Astrocyte (in vitro differentiated cells and primary cell): ENCODE results near the gene CCHCR1. TPM values are rescaled to one million over a fixed set of nuclear protein-coding genes. Genes with fewer than 3 reads are reported as not detected.
A peak's percentile ranks its signal among the peaks of the same experiment; 100 is the strongest.
"Not testable (repeated sequence)": the region's sequence is repeated elsewhere in the genome, so short reads cannot be mapped to it uniquely, and the experiment has no call there.

Experiments
- DNase-seq: peaks from one replicate; pipeline ENCODE4 v3.0.0-alpha.2; 2010; ENCODE audit warnings: low read depth
- FAIRE-seq: peaks from 2 replicates; lab custom pipeline; 2011; peaks lifted over from hg19 to GRCh38; lab: Jason Lieb, UNC
- H2AFZ ChIP-seq: 2 replicates; pipeline ENCODE4 v1.6.0; 2012; ENCODE audit warnings: low read depth, low read length, inconsistent platforms
- H3K27ac ChIP-seq: 2 replicates; pipeline ENCODE4 v1.5.1; 2011; ENCODE audit warnings: low read depth, low read length, inconsistent platforms
- H3K27me3 ChIP-seq: 2 replicates; pipeline ENCODE4 v1.6.0; 2011; ENCODE audit warnings: low read length, inconsistent platforms; ENCODE audit not compliant: insufficient read depth
- H3K36me3 ChIP-seq: 2 replicates; pipeline ENCODE4 v1.5.1; 2011; ENCODE audit warnings: low read length, inconsistent platforms; ENCODE audit not compliant: insufficient read depth
- H3K4me1 ChIP-seq: 2 replicates; pipeline ENCODE4 v1.5.1; 2011; ENCODE audit warnings: low read length, inconsistent platforms; ENCODE audit not compliant: insufficient read depth
- H3K4me2 ChIP-seq: 2 replicates; pipeline ENCODE4 v1.6.0; 2012; ENCODE audit warnings: low read length, inconsistent platforms
- H3K4me3 ChIP-seq: 2 replicates; pipeline ENCODE4 v1.5.1; 2011; ENCODE audit warnings: low read depth, mild to moderate bottlenecking, low read length, inconsistent platforms; ENCODE audit not compliant: insufficient read depth
- H3K79me2 ChIP-seq: 2 replicates; pipeline ENCODE4 v1.6.0; 2012; ENCODE audit warnings: mild to moderate bottlenecking, low read length, inconsistent platforms; ENCODE audit not compliant: insufficient read depth
- H3K9ac ChIP-seq: 2 replicates; pipeline ENCODE4 v1.6.0; 2012; ENCODE audit warnings: mild to moderate bottlenecking, low read length, inconsistent platforms
- H3K9me3 ChIP-seq: 2 replicates; pipeline ENCODE4 v1.5.1; 2012; ENCODE audit warnings: low read depth, mild to moderate bottlenecking, low read length, inconsistent platforms; ENCODE audit not compliant: insufficient read depth
- H4K20me1 ChIP-seq: 2 replicates; pipeline ENCODE4 v1.6.0; 2012; ENCODE audit warnings: low read length, inconsistent platforms; ENCODE audit not compliant: insufficient read depth
- H3K27ac Mint-ChIP-seq: one replicate; pipeline ENCODE4 v1.8.0; 2021; ENCODE audit warnings: mild to moderate bottlenecking, mixed read lengths; ENCODE audit not compliant: unreplicated experiment
- H3K27me3 Mint-ChIP-seq: one replicate; pipeline ENCODE4 v1.8.0; 2021; ENCODE audit warnings: low read depth, mixed read lengths; ENCODE audit not compliant: unreplicated experiment
- H3K36me3 Mint-ChIP-seq: one replicate; pipeline ENCODE4 v1.8.0; 2021; ENCODE audit warnings: low read depth, mixed read lengths; ENCODE audit not compliant: unreplicated experiment
- H3K4me1 Mint-ChIP-seq: one replicate; pipeline ENCODE4 v1.8.0; 2021; ENCODE audit warnings: low read depth, mixed read lengths; ENCODE audit not compliant: unreplicated experiment
- H3K4me3 Mint-ChIP-seq: one replicate; pipeline ENCODE4 v1.8.0; 2021; ENCODE audit warnings: mild to moderate bottlenecking, moderate library complexity, mixed read lengths; ENCODE audit not compliant: unreplicated experiment
- H3K9me3 Mint-ChIP-seq: one replicate; pipeline ENCODE4 v1.8.0; 2021; ENCODE audit warnings: mild to moderate bottlenecking, mixed read lengths; ENCODE audit not compliant: unreplicated experiment
- CTCF ChIP-seq: IDR thresholded peaks from 2 replicates; pipeline ENCODE4 v1.5.1; 2011; ENCODE audit warnings: low read depth, mild to moderate bottlenecking, inconsistent platforms, low read length, moderate library complexity; ENCODE audit not compliant: insufficient read depth
- EZH2 ChIP-seq: IDR thresholded peaks from 2 replicates; pipeline ENCODE4 v1.6.1; 2012; ENCODE audit warnings: mild to moderate bottlenecking, low read length, inconsistent platforms; ENCODE audit not compliant: insufficient read depth
- total RNA-seq: library from RNA; stranded (reverse); gene quantifications from 2 replicates; pipeline ENCODE4 v1.2.1, GENCODE V29; 2021

Gene CCHCR1
- total RNA-seq, 1 donor from 2014 or later = 11.5 TPM

GRCh38 chr6:31186052-31186734, 28.6 kb upstream of the CCHCR1 start:
- no peak overlapping the region for H3K27ac Mint-ChIP-seq
- Histone ChIP-seq H4K20me1 (no peaks in the 10 kb centered on the region), H3K27ac (no peak overlapping the region), H3K27me3 (no peaks in the 10 kb centered on the region), H3K79me2 (no peaks in the 10 kb centered on the region), H3K36me3 (no peaks in the 10 kb centered on the region), H2AFZ (no peak overlapping the region), H3K4me1 (no peaks in the 10 kb centered on the region), H3K4me2 (no peak overlapping the region), H3K9ac (no peak overlapping the region), H3K4me3 (no peak overlapping the region), H3K9me3 (no peaks in the 10 kb centered on the region)
- no peaks in the 10 kb centered on the region for H3K36me3 Mint-ChIP-seq
- peak; percentile 3 for DNase-seq
- H3K4me1 Mint-ChIP-seq = no peaks in the 10 kb centered on the region
- TF ChIP-seq EZH2 (no peak), CTCF (no peak)
- no peak overlapping the region for H3K4me3 Mint-ChIP-seq
- no peak for FAIRE-seq
- peaks cover 2% of the 10 kb centered on the region for H3K27me3 Mint-ChIP-seq
- no peaks in the 10 kb centered on the region for H3K9me3 Mint-ChIP-seq

- not testable (repeated sequence) for DNase-seq, H3K27ac ChIP-seq, H4K20me1 ChIP-seq, H3K4me1 ChIP-seq, H3K4me3 Mint-ChIP-seq, H3K79me2 ChIP-seq, H2AFZ ChIP-seq, H3K9ac ChIP-seq, H3K9me3 ChIP-seq, H3K36me3 Mint-ChIP-seq, H3K27me3 Mint-ChIP-seq, H3K27ac Mint-ChIP-seq, H3K27me3 ChIP-seq, H3K4me3 ChIP-seq, H3K4me2 ChIP-seq, H3K36me3 ChIP-seq, FAIRE-seq, H3K4me1 Mint-ChIP-seq, H3K9me3 Mint-ChIP-seq
Observed at GRCh38 chr6:31185695-31186051, 28.1 kb upstream of the CCHCR1 start.

- not testable (repeated sequence) for H3K4me2 ChIP-seq, H3K27me3 ChIP-seq, H3K4me3 ChIP-seq, H3K4me3 Mint-ChIP-seq, H3K4me1 Mint-ChIP-seq, H3K9ac ChIP-seq, H3K9me3 Mint-ChIP-seq, H3K36me3 ChIP-seq, H3K79me2 ChIP-seq, H2AFZ ChIP-seq, H3K9me3 ChIP-seq, H3K36me3 Mint-ChIP-seq, DNase-seq, H3K4me1 ChIP-seq, H3K27ac Mint-ChIP-seq, H4K20me1 ChIP-seq, H3K27ac ChIP-seq, H3K27me3 Mint-ChIP-seq, FAIRE-seq
Observed at GRCh38 chr6:31183859-31184258, 26.3 kb upstream of the CCHCR1 start.

GRCh38 chr6:31183287-31183686, 25.7 kb upstream of the CCHCR1 start:
- not testable (repeated sequence) for FAIRE-seq, H3K9ac ChIP-seq, H2AFZ ChIP-seq, H3K27me3 ChIP-seq, H3K4me3 Mint-ChIP-seq, H3K4me3 ChIP-seq, H3K79me2 ChIP-seq, H4K20me1 ChIP-seq, H3K9me3 Mint-ChIP-seq, DNase-seq, H3K36me3 Mint-ChIP-seq, H3K36me3 ChIP-seq, H3K27me3 Mint-ChIP-seq, H3K4me1 Mint-ChIP-seq, H3K4me2 ChIP-seq, H3K4me1 ChIP-seq, H3K27ac Mint-ChIP-seq, H3K27ac ChIP-seq, H3K9me3 ChIP-seq
